Measurements from ENCODE around the gene RAB44. TPM values are rescaled to one million over a fixed set of nuclear protein-coding genes. Genes with fewer than 3 reads are reported as not detected.
"Not testable (repeated sequence)": the region's sequence is repeated elsewhere in the genome, so short reads cannot be mapped to it uniquely, and the experiment has no call there.

The RAB44 gene
- total RNA-seq, 1 experiment from 2014 or later: 0.05 TPM

DNA sequence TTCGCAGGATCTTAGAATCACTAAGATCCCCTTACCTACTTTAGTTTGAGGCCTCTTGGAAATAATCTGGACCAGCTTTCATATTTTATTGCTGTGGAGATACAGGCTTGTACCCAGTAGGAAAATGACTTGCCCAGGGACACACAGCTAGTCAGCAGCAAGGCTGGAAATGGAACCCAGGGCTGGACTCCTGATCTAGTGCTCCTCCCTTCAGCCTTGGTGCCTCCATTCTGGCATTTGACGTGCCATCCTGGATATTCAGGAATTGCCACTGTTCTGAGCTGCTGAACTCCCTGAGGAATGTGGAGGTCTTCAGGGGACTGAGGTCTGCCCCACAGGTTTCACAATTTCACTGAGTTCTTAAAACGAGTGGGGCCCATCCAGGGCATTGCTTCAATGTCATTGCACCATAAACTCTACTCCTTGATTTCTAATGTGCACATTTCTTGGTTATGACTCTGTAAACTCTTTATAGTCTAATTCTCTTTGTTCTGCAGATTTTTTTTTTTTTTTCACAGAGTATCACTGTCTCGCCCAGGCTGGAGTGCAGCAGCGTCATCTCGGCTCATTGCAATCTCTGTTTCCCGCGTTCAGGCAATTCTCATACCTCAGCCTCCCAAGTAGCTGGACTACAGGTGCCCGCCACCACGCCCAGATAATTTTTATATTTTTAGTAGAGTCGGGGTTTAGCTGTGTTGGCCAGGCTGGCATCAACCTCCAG lies 45.8 kb upstream of the RAB44 start:
- DNase-seq (ENCODE audit: low read depth, low spot score): no peak
- Histone ChIP-seq H3K4me1 (ENCODE audit: control insufficient read depth in 1 of 2, insufficient read depth in 2 of 2, low read length in 2 of 2) (peaks cover 17 to 23% of the 10 kb centered on the region in 2 experiments; a peak in 3 of 4 replicates), H2AFZ (ENCODE audit: low read depth, low read length, poor library complexity, severe bottlenecking) (no peak overlapping the region), H3K27me3 (ENCODE audit: insufficient read depth, low read length) (no peaks in the 10 kb centered on the region), H3K9me3 (ENCODE audit: control insufficient read depth in 1 of 2, insufficient read depth in 1 of 2, low read depth in 1 of 2, low read length in 2 of 2) (no peaks in the 10 kb centered on the region), H3K4me2 (ENCODE audit: low read length) (no peak overlapping the region), H4K20me1 (ENCODE audit: insufficient read depth) (no peaks in the 10 kb centered on the region), H3K36me3 (ENCODE audit: control insufficient read depth in 1 of 2, insufficient read depth in 2 of 2, low read length in 2 of 2) (no peaks in the 10 kb centered on the region), H3K4me3 (replicated peaks in 1 of 2; ENCODE audit: low read depth in 1 of 2, low read length in 2 of 2) (no peak overlapping the region), H3K27ac (ENCODE audit: low read depth, low read length) (no peak overlapping the region), H3K79me2 (ENCODE audit: insufficient read depth, low read length) (no peaks in the 10 kb centered on the region), H3K9ac (ENCODE audit: low read length) (no peak overlapping the region), H3K9me2 (ENCODE audit: insufficient read depth) (no peaks in the 10 kb centered on the region)
- ChIA-PET CTCF (interaction anchor here (0.6 kb wide), 1 partner anchor 131 kb away, joined by 3 read pairs; no protein-coding TSS in a partner anchor), POLR2A (interaction anchor here (1.4 kb wide), 2 partner anchors 9 to 15 kb away, joined by 3 to 4 read pairs; no protein-coding TSS in a partner anchor), RAD21 (ENCODE audit: low non-redundant PET in 1 of 2, low total read pairs in 2 of 2, uncharacterized antibody in 2 of 2, unreplicated experiment in 2 of 2) (no interaction called here)
- ATAC-seq: no peak
- no TSS peak for BruUV-seq (replicated peaks)
- no peak for TF ChIP-seq EGR1 (IDR thresholded peaks at IDR 0.05; ENCODE audit: low read depth)
- TF ChIP-seq EZH2phosphoT487 (IDR thresholded peaks at IDR 0.05; ENCODE audit: borderline replicate concordance): no peak
- TF ChIP-seq YY1 (IDR thresholded peaks at IDR 0.05; ENCODE audit: extremely low read depth, insufficient replicate concordance, low read depth, low read length): no peak
- TF ChIP-seq, protein P1, sequence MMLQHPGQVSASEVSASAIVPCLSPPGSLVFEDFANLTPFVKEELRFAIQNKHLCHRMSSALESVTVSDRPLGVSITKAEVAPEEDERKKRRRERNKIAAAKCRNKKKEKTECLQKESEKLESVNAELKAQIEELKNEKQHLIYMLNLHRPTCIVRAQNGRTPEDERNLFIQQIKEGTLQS (IDR thresholded peaks at IDR 0.05): no peak
- TF ChIP-seq, protein P2, sequence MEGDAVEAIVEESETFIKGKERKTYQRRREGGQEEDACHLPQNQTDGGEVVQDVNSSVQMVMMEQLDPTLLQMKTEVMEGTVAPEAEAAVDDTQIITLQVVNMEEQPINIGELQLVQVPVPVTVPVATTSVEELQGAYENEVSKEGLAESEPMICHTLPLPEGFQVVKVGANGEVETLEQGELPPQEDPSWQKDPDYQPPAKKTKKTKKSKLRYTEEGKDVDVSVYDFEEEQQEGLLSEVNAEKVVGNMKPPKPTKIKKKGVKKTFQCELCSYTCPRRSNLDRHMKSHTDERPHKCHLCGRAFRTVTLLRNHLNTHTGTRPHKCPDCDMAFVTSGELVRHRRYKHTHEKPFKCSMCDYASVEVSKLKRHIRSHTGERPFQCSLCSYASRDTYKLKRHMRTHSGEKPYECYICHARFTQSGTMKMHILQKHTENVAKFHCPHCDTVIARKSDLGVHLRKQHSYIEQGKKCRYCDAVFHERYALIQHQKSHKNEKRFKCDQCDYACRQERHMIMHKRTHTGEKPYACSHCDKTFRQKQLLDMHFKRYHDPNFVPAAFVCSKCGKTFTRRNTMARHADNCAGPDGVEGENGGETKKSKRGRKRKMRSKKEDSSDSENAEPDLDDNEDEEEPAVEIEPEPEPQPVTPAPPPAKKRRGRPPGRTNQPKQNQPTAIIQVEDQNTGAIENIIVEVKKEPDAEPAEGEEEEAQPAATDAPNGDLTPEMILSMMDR (IDR thresholded peaks at IDR 0.05 in 2 of 3, conservative IDR thresholded peaks at IDR 0.05 in 1 of 3; ENCODE audit: borderline replicate concordance in 1 of 3, insufficient read depth in 1 of 3, low read depth in 2 of 3, low read length in 2 of 3): no peak
- no peak for TF ChIP-seq JUND (IDR thresholded peaks at IDR 0.05)
- TF ChIP-seq ZBTB33 (IDR thresholded peaks at IDR 0.05; ENCODE audit: extremely low read depth, insufficient replicate concordance, low read length): no peak
- no peak for TF ChIP-seq SP1 (IDR thresholded peaks at IDR 0.05; ENCODE audit: low read depth)
- TF ChIP-seq POLR2A (IDR thresholded peaks at IDR 0.05; ENCODE audit: borderline replicate concordance, extremely low read depth, insufficient read depth, insufficient read length): no peak
- TF ChIP-seq CEBPB (IDR thresholded peaks at IDR 0.05; ENCODE audit: low read depth): no peak
- no peak for TF ChIP-seq SIN3A (IDR thresholded peaks at IDR 0.05; ENCODE audit: low read depth)
- no peak for TF ChIP-seq TCF7L2 (IDR thresholded peaks at IDR 0.05; ENCODE audit: borderline replicate concordance, extremely low read depth, insufficient read depth, insufficient read length)
- TF ChIP-seq MAX (IDR thresholded peaks at IDR 0.05): no peak
- intact Hi-C loops (cut with micrococcal nuclease): no loop called here

GRCh38 chr6:36654469-36654868 lies 43.2 kb upstream of the RAB44 start:
- POLR2A ChIA-PET: interaction anchor here (1.4 to 1.5 kb wide), 2 partner anchors 12 to 24 kb away, joined by 3 to 4 read pairs; partner anchors contain the start of gene CDKN1A

More at GRCh38 chr6:36654469-36654868, 43.2 kb upstream of the RAB44 start:
- H3K9me3 ChIP-seq (ENCODE audit: control insufficient read depth in 1 of 2, insufficient read depth in 1 of 2, low read depth in 1 of 2, low read length in 2 of 2); BruUV-seq (replicated peaks); H3K9ac ChIP-seq (ENCODE audit: low read length); H2AFZ ChIP-seq (ENCODE audit: low read depth, low read length, poor library complexity, severe bottlenecking); RAD21 ChIA-PET (ENCODE audit: low non-redundant PET in 1 of 2, low total read pairs in 2 of 2, uncharacterized antibody in 2 of 2, unreplicated experiment in 2 of 2); H3K79me2 ChIP-seq (ENCODE audit: insufficient read depth, low read length); intact Hi-C loops (cut with micrococcal nuclease); H3K27me3 ChIP-seq (ENCODE audit: insufficient read depth, low read length); CTCF ChIA-PET; H3K9me2 ChIP-seq (ENCODE audit: insufficient read depth); H3K4me2 ChIP-seq (ENCODE audit: low read length); H4K20me1 ChIP-seq (ENCODE audit: insufficient read depth); DNase-seq (ENCODE audit: low read depth, low spot score); H3K4me3 ChIP-seq (replicated peaks in 1 of 2; ENCODE audit: low read depth in 1 of 2, low read length in 2 of 2); H3K27ac ChIP-seq (ENCODE audit: low read depth, low read length); ATAC-seq; H3K36me3 ChIP-seq (ENCODE audit: control insufficient read depth in 1 of 2, insufficient read depth in 2 of 2, low read length in 2 of 2): not testable (repeated sequence)
- peaks cover 15 to 20% of the 10 kb centered on the region in 2 experiments; a peak in 3 of 4 replicates for H3K4me1 ChIP-seq (ENCODE audit: control insufficient read depth in 1 of 2, insufficient read depth in 2 of 2, low read length in 2 of 2)

All from HCT116 (cell line).